ENCODE results near the gene KIFAP3.
A peak's percentile ranks its signal among the peaks of the same experiment; 100 is the strongest.

Gene KIFAP3

DNA sequence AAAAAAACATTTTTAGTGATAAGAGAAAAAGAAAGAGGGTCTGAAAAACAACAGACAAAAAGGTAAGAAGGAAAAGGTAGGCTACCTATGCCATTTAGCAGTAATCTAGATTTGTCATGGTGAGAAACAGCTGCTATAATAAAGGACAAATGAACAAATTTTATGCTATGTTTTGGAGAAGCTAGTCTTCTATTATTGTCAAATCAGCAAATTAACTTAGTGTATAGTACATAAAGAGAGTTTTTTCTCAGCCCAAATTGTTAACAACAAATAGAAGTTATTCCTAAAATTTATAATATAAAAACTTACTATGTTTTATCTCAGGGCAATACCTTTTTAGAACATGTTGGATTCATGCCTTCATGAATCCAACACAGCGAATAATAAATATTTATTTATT is 88.7 kb downstream of the KIFAP3 start:
- DNase-seq = no peak

DNA sequence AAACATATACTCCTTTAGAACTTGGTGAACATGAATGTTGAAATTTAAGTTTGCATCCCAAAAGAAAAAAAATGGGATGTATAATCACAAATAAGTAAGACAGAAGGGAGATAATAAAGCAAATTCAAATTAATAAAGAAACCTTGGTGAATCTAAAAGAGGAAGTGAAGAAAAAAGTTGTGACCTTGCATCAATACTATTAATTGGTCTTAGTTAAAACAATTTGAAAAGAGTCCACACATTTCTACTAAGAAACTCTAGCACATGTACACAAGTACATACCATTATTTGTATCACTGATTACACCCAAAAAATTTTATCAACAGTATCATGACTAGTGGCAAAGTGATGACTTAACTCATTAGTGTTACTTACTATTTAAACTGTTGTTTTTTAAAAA is 100.4 kb downstream of the KIFAP3 start:
- no peak for DNase-seq

DNA sequence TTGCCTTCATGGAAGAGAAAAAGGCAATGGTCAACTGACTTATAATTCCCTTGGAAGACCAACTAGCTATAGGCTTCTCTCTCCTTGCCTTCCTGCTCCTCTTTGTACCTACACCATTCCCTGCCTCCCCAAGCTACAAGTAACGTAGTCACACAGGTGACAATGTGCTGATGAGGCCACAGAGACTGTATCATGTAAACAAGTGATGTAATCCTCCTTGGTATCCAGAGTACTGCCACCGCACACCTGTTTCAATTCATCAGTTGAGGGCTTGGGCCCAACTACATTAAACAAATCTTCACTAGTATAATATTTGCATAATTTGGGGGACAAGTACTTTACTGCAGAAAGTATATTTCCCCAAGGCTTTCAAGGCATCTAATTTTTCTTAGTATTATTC is 104.4 kb downstream of the KIFAP3 start:
- no peak for DNase-seq

DNA sequence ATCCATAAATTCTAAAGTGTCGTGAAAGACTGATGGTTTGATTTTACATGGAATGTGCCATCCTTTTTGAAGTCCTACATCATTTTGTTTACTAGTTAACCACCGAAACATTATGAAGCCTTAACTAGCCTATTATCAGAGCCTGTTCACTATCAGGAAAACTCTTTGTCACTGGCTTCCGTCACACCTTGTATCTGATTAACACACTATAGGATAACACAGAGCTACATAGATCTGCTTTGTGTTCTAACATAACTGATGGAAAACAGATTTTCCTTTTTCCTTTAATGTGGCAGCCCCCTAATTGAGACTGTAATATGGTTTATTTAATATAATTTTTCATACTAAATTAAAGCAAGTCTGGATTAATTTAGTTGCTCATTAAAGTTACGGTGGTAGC is 106.3 kb downstream of the KIFAP3 start:
- DNase-seq = no peak

DNA sequence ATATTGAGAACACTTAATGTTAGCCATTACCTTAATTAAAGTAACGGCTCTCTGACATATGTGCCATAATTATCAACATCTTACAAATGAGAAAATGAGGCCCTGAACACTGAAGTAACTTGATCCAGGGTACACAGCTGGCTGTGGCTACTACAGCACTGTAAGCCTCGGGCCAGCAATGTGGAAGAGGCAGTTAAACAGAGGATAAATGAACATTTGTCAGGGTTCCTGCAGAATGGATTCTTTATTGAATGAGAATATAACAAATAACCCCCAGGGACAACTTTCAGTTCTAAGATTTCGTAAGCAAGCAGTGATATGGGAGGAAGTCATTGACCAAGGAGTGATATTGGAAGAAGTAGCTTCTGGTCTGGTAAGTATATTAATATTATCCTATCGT is 110.3 kb downstream of the KIFAP3 start:
- peak in 1 of 3 experiments; percentile 37 for DNase-seq

GRCh38 chr1:169959686-169960085 is 114.8 kb downstream of the KIFAP3 start:
- no peak for DNase-seq

- no peak for DNase-seq
These were observed 115.5 kb downstream of the KIFAP3 start for GRCh38 chr1:169958987-169959386.

DNA sequence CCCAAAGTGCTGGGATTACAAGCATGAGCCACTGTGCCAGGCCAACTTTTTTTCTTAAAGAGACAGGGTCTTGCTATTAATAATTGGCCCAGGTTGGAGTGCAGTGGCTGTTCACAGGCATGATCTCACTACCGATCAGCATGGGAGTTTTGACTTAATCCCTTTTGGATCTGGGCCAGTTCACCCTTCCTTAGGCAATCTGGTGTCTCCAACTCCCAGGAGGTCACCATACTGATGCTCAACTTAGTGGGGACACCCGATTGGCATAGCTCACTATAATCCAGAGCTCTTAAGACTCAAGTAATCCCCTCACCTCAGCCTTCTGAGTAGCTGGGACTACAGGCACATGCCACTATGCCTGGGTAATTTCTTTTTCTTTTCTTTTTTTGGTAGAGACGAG is 116.6 kb downstream of the KIFAP3 start:
- no peak for DNase-seq

- no peak for DNase-seq
These were observed 123.4 kb downstream of the KIFAP3 start for GRCh38 chr1:169951108-169951507.

DNA sequence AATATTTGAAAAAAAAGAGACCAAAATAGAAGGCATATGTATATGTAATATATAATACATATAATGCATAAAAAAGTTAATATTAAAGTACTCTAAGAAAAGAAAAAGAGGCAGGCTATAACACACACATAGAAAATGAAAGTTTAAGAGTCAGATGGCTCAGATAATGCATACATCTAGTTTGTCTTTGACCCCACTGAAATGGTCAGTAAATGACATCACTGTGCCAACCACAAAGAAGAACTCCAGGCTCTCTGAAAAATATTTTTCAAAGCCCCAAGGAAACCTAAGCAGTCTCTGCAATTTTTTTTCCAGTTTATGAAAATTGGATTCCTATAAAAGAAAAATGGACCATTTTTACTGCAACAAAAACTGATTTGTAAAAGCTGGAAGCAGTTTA is 125.4 kb downstream of the KIFAP3 start:
- no peak for DNase-seq

DNA sequence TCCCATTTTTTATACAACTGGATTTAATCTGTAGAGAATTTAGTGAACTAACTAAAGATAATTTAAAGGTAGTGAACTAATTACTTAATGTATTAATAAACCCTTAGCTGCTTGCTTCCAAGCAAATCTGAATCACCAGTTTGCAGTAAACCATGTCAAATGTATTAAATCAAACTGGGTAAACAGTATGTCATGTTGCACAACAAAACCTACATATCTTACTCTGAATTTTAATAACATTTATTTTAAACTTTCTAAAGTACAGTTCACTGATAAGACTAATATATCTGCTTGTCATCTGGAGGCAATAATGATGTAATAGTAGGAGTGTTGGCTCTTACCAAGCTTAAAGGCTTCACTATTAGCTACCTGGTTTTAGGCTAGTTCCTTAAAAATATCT is 128.3 kb downstream of the KIFAP3 start:
- no peak for DNase-seq

DNA sequence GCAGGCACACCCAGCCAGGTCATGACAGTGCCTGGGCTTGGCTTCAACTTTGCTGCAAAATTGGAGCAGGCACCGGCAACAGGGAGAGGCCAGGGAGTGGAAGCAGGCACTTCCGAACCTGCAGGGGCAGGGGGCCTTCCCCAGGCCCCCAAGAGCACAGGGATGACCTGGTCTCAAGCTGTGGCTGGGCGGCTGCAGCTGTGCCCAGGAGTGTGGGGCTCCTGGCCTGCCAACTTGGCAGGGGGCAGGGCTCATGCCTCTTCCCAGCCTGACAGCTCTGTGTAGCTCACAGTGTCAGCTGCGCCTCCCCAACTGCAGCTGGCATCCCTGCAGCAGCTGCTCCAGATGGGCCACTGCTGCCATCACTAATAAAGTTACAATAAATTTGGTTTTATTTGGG is 129.3 kb downstream of the KIFAP3 start:
- no peak for DNase-seq

DNA sequence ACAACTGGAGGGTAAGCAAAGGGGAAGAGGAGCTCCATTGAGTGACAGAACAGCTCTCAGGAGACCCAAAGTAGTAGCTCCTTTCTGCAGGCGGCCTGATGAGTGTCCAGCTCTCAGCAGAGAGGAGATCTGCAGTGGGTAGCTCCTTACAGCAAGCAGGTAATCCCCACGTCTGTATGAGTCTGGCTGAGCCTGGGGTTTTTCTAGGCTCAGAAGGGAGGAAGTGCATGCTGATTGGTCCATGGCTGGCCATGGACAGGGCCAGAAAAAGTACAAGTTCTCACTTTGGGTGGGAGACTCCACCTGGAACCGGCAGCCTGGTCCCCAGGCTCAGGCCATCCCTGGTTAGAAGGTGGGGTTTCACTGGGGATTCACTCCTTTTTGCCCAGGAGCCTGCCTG is 129.9 kb downstream of the KIFAP3 start:
- no peak for DNase-seq

DNA sequence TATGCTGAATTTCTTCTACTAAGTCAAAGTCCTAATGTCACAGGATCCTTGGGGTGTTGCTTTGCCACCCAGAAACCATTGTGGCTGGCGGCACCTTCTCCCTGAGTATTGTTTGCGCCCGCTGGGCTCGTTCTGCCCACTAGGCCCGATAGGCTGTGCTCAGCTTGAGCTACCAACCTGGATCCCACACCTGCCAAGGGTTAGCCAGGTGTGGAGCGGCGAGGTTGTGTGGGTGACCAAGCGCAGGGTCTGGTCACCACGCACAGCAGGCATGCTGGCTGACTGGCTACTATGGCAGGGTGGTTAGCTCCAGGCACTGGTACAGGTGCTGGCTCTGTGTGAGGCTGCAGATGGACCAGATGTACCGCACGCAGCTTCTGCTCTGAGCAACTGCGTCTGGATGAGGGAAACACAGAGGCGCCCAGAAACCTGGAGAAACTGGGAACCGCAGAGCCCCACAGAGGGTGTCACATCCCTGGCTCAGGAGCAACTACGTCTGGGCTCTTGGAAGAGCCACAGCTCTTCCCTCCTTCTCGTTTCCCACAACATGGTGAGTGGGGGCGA is 130.4 kb downstream of the KIFAP3 start:
- DNase-seq = no peak

GRCh38 chr1:169941982-169942830 is 132.3 kb downstream of the KIFAP3 start:
- peak in 1 of 3 experiments; percentile 16 for DNase-seq

DNA sequence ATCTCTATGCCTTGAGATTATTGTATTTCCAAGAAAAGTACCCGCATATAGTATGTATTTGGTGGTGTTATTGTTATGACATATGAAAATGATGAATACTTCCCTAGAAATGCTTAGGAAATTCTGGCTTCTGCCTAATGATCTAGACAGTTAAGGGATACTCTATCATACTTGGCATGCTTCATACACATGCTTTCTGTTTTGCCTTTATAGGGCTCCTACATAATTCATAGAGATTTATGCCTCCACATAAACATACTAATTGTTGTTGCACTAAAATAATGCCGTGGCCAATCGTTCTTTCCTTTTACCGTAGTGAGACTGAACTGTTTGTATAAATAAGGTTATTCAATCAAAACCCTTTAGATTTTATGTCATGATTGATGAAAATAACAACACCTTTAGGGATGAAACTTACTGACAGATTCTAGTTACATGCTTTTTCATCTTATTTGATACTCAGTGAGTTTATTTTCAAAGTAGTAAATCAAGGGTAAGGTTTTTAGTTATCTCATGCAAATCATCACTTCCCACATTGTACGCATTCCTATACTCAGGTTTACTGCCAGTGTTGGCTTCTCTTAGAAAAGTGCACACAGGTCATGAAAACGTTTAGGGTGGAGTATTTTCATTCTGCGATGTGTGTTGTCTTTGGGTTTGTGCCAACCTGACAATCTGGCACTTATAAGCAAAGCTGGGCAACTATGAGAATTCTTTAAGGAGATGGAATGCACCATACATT is 140.3 kb downstream of the KIFAP3 start:
- no peak for DNase-seq

DNA sequence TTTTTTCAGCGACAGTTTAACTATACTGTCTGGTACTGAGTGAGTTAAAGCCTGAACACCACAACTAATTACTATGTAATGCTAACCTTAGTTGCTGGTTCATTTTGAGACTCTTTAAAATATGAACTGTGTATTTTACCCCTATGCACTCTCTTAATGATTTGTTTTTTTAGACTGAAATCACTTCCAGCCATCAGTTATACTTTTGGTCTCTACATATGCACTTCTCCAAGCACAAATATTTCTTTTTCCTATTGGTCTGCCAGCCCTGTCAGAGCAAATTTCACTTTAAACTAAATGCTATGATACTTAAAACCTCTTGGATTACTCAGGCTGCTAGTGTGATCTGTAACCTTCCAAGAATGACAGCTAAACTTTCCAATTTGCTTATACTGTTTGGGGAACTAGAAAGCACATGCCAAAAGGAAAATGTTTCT is 142.7 kb downstream of the KIFAP3 start:
- DNase-seq = no peak

DNA sequence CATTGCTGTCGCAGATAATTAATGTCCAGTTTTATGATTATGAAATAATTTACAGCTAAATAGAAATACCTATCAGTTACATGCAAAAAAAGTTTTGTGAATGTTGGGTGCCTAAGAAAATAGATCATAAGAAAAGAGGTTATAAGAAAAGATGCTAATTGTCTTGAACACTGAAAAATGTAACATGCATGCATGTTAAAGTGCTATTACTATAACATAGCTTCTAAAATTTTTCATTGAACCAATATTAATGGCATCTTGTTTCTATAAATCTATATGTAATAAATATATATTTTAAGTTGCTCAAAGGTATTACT is 145.3 kb downstream of the KIFAP3 start:
- DNase-seq = no peak

DNA sequence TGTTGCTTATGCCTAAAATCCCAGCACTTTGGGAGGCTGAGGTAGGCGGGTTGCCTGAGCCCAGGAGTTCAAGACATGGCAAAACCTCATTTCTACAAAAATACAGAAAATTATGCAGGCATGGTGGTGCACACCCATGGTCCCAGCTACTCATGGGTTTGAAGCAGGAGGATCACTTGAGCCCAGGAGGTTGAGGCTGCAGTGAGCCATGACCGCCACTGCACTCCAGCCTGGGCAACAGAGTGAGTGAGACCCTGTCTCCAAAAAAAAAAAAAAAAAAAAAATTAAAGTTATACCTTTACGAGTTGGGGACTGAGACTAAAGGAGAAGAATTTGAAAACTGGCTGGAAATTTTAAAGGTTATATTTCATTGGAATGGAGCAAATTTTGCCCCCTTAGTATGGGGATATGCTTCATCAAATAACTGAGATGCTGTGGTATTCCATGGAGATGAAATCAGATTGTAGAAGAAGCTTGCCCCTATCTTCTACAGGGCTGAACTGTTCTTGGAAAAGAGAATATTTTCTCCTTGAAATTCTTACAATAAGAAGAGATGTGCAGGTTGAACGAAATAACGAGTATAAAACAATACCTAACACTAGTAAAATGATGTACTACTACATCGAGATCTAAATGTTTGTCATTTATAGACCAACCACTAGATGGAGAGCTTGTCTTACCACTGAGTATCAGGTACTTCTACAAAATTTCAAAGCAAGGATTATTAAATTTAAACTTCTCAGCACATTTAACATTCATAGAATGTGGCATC is 145.9 kb downstream of the KIFAP3 start:
- peak; percentile 9 to 75 (median 74) for DNase-seq

- peak in 2 of 3 experiments; percentile 11 to 75 for DNase-seq
These were observed 148.7 kb downstream of the KIFAP3 start for GRCh38 chr1:169925505-169926482.

GRCh38 chr1:169924829-169925228 is 149.7 kb downstream of the KIFAP3 start:
- DNase-seq = no peak

DNA sequence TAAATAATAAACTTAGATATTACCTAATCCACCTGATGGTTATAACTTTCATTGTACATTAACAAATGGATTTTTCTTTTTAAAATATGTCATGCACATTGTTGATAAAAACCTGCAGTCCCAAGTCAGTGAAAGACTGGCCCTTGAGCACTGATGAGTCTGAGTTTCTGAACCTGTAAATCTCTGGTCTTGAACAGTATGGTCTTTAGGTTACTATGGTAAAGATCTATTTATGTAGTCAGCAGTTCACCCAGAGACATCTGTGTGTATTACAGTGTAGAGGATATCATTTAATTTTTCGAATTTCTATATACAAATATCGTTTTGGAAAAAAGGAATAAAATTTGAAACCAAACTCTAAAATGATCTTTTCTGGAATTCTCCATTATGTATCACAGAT is 150.4 kb downstream of the KIFAP3 start:
- DNase-seq = no peak
